IgD-negative memory B cell (primary cell): ENCODE measurements around the gene PRPF40A. TPM values are rescaled to one million over a fixed set of nuclear protein-coding genes. Genes with fewer than 3 reads are reported as not detected.

Source experiments
- H3K27ac Mint-ChIP-seq, 3 donors: one replicate each; pipeline ENCODE4 v1.8.0; 2020 to 2022; ENCODE audit warnings: mild to moderate bottlenecking in 3 of 3, mixed read lengths in 3 of 3, moderate library complexity in 1 of 3
- H3K27me3 Mint-ChIP-seq: one replicate; pipeline ENCODE4 v1.8.0; 2021; ENCODE audit warnings: mixed read lengths
- H3K36me3 Mint-ChIP-seq: one replicate; pipeline ENCODE4 v1.8.0; 2020; ENCODE audit warnings: mild to moderate bottlenecking, mixed read lengths
- H3K4me1 Mint-ChIP-seq, 3 donors: one replicate each; pipeline ENCODE4 v1.8.0; 2020 to 2022; ENCODE audit warnings: mixed read lengths in 3 of 3, mild to moderate bottlenecking in 1 of 3
- H3K4me3 Mint-ChIP-seq, 4 donors: one replicate each; pipeline ENCODE4 v1.8.0; 2020 to 2022; ENCODE audit warnings: mild to moderate bottlenecking in 4 of 4, mixed read lengths in 4 of 4, moderate library complexity in 3 of 4
- H3K9me3 Mint-ChIP-seq, 3 donors: one replicate each; pipeline ENCODE4 v1.8.0; 2020 to 2021; ENCODE audit warnings: mixed read lengths in 3 of 3, mild to moderate bottlenecking in 1 of 3
- polyA plus RNA-seq: library from polyadenylated mRNA; unstranded; fragments of 300-500 nt; fragmentation: Illumina TruSeq; gene quantifications from one replicate; pipeline ENCODE4 v1.2.3, GENCODE V29; 2021

The PRPF40A gene
- polyA plus RNA-seq, 1 donor from 2014 or later = 114 TPM

DNA sequence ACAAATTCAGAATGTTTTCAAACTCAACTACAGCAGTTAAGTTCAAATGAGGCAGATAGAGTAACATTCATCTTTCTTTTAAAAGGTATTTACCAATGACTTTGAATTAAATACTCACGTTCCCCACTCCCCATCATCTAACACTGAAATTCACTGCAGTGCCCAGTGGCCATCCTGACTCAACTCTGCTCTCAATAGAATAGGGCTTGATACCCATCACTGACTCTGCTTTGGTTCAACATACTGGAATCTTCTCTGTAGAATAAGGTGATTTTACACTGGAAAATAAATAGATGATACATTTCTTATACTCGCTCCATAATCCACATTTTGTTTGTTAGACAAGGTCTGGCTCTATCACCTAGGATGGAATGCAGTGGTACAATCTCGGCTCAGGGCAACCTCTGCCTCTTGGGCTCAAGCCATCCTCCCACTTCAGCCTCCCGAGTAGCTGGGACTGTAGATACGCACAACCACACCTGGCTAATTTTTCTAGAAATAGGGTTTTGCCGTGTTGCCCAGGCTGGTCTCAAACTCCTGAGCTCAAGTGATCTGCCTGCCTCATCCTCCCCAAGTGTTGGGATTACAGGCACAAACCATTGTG lies 66.4 kb downstream of the PRPF40A start:
- Mint-ChIP-seq H3K9me3 (no peaks in the 10 kb centered on the region), H3K36me3 (no peaks in the 10 kb centered on the region), H3K27ac (no peak overlapping the region), H3K4me3 (no peak overlapping the region), H3K4me1 (no peaks in the 10 kb centered on the region), H3K27me3 (no peaks in the 10 kb centered on the region)

DNA sequence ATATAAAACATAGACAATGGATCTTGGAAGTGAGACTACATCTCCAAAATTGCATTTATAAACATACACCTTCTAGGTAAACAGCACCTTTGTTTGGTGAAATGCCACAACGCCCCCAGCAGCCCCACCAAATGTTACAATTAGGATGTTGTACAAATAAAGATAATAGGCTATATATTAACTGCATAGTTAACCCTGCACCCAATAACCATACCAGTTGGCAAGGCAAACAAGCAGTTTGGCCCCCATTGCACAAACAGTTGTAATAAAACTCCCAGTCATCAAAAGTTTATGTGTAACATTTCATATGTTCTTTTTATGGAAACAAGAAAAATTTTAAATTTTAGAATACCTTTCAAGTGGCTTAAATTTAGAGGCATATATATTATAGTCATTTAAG lies 67.3 kb downstream of the PRPF40A start:
- no peak overlapping the region for H3K4me3 Mint-ChIP-seq
- H3K4me1 Mint-ChIP-seq = no peaks in the 10 kb centered on the region
- no peaks in the 10 kb centered on the region for H3K9me3 Mint-ChIP-seq
- H3K27me3 Mint-ChIP-seq = no peaks in the 10 kb centered on the region
- no peak overlapping the region for H3K27ac Mint-ChIP-seq
- H3K36me3 Mint-ChIP-seq = no peaks in the 10 kb centered on the region

DNA sequence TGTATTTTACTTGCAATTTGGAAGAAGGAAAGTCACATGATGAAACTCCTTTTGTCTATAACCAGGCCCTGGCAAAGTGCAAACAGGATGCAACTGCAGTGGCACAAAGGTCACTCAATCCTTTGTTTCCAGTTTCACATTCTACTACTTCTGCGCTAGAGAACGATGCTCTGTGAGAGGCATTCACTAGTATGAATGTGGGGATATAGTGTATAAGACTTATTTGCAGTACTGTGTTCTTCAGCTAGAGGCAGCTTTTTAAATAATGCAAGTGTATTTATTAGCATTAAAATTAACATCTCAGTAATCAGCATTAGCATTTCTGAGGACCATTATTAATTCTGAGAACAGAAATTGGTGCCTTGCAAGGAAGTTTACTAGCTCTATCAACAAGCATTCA lies 68.9 kb downstream of the PRPF40A start:
- Mint-ChIP-seq H3K27ac (peak overlapping the region in 1 of 3 donors; percentile 25), H3K4me1 (no peaks in the 10 kb centered on the region), H3K4me3 (no peak overlapping the region), H3K36me3 (no peaks in the 10 kb centered on the region), H3K9me3 (no peaks in the 10 kb centered on the region), H3K27me3 (no peaks in the 10 kb centered on the region)

DNA sequence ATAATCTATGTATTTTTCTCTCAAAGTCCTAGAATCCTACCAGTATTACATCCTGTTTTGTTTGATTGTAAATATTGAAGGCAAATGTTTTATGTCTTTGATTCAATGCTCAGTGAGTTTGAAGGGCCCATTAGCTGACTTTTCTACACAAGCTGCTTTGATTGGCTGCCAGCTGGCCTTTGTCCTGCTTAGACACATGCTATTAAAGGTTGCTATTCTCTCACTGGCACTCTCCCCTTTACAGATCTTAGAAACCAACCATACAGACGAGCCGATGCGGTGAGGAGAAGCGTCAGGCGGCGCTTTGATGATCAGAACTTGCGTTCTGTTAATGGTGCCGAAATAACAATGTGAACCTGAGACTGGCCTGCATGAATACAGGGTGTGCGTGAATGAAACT lies 69.7 kb downstream of the PRPF40A start:
- Mint-ChIP-seq H3K27me3 (no peaks in the 10 kb centered on the region), H3K4me3 (no peak overlapping the region), H3K4me1 (no peaks in the 10 kb centered on the region), H3K9me3 (no peaks in the 10 kb centered on the region), H3K36me3 (no peaks in the 10 kb centered on the region), H3K27ac (peak overlapping the region in 2 of 3 donors; percentile 25 to 33)

DNA sequence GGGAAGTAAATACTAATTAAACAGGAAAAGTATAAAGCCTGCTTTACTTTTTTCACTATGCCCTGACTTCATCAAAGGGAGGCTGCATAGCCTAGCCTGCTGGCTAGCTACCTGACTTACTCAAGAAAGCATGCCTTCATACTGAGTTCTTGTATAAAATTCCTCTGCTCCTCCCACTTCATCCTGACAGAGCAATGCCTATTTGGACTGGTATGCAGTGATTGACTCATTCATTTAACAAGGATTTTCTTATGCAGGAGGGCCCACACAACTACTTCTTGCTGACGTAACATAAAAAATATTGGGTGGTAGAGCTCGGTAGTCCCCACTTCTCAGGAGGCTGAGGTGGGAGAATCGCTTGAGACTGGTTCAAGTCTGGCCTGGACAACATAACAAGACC lies 70.5 kb downstream of the PRPF40A start:
- H3K4me1 Mint-ChIP-seq = no peaks in the 10 kb centered on the region
- no peak overlapping the region for H3K27ac Mint-ChIP-seq
- no peak overlapping the region for H3K4me3 Mint-ChIP-seq
- H3K9me3 Mint-ChIP-seq = no peaks in the 10 kb centered on the region
- no peaks in the 10 kb centered on the region for H3K36me3 Mint-ChIP-seq
- H3K27me3 Mint-ChIP-seq = no peaks in the 10 kb centered on the region

DNA sequence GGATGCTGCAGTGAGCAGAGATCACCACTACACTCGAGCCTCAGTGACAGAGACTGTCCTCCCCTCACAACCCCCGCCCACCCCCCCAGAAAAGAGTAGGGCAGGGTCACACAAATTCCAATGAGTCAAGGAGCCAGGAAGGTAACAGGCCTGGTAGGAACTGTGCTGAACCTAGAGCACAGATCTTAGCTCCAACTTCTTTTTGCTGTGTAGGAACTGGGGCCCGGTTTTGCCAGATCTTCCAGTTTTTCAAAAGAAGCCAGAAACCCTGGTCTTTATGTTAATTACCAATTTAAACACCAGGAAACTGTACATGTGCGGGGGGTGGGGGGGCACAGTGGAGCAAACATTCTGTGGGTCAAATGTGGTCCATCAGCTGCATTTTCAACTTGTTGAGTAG lies 71.0 kb downstream of the PRPF40A start:
- H3K9me3 Mint-ChIP-seq = no peaks in the 10 kb centered on the region
- no peaks in the 10 kb centered on the region for H3K36me3 Mint-ChIP-seq
- no peak overlapping the region for H3K4me3 Mint-ChIP-seq
- H3K4me1 Mint-ChIP-seq = no peaks in the 10 kb centered on the region
- H3K27ac Mint-ChIP-seq = no peak overlapping the region
- H3K27me3 Mint-ChIP-seq = no peaks in the 10 kb centered on the region

DNA sequence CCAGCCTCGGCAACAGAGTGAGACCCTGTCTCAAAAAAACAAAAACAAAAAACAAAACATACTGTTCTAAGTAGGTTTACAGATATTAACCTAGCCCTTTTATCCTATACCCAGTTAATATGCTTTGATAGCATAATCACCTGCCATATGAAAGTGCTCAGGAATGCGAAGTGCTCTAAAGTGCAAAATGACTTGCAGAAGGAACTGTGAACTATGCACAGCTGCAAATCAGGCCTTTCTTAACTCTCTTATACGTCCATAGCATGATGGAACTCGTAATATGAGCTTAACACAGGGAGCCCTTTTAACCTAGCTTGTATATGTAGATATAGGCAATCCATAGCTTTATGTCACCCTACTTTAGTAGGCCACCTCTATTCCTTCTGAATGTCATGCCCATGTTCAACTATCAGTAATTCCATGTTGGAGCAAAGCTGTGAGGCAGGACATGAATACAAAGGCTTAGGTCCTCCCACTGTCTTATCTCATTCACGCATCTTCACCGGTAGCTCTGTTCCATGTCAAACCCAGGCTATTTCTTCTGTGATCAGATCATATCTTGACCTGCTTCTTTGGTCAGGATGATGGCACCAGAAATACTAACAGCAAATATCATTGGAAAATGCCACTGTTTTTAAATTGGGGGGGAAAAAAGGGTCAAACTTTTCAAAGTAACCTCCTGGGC lies 72.9 kb downstream of the PRPF40A start:
- H3K4me1 Mint-ChIP-seq = no peaks in the 10 kb centered on the region
- H3K27me3 Mint-ChIP-seq = no peaks in the 10 kb centered on the region
- no peaks in the 10 kb centered on the region for H3K9me3 Mint-ChIP-seq
- H3K36me3 Mint-ChIP-seq = no peaks in the 10 kb centered on the region
- H3K4me3 Mint-ChIP-seq = no peak overlapping the region
- peak overlapping the region in 1 of 3 donors; percentile 8 for H3K27ac Mint-ChIP-seq

DNA sequence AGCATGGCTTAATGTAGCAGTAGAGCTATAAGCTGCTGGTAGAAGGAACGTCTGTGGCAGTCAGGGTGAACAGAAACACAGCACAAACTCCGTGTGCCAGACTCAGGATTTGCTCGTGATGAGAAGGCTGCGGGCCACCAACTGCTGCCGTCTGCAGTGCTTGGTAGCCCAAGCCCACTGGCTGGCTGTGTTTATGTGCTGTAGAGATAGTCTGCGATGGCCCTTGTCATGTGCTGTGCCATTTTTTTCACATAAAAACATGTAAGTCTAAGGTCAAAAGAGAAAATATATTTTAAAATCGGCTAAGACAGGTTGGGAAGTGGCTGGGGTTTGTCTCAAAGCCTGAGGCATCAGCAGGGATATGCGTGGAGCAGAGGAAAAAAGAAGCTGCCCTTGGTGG lies 78.7 kb downstream of the PRPF40A start:
- Mint-ChIP-seq H3K9me3 (no peaks in the 10 kb centered on the region), H3K36me3 (no peaks in the 10 kb centered on the region), H3K4me1 (peaks cover 0 to 4% (median 3%) of the 10 kb centered on the region in 3 donors), H3K27ac (no peak overlapping the region), H3K4me3 (no peak overlapping the region), H3K27me3 (no peaks in the 10 kb centered on the region)

DNA sequence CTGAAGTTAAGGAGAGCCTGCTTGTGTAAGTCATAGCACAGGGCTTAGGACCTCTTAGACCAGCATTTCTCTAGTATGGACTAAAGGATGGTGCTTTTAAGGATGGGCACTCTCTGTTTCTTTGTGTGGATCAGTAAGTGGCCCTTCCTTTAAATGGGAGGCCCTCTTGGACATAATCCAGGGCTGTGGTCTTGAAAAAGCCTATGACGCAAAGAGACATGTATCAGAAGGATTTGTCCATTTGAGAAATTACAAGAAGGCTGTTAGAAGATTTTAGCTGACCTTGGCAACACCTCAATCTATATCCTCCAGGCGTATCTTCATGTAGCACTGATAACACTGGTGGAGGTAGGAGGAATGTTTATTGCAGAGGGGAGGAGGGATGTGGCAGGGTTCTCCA lies 79.2 kb downstream of the PRPF40A start:
- no peak overlapping the region for H3K27ac Mint-ChIP-seq
- peaks cover 0 to 4% (median 3%) of the 10 kb centered on the region in 3 donors for H3K4me1 Mint-ChIP-seq
- no peak overlapping the region for H3K4me3 Mint-ChIP-seq
- no peaks in the 10 kb centered on the region for H3K27me3 Mint-ChIP-seq
- H3K36me3 Mint-ChIP-seq = no peaks in the 10 kb centered on the region
- no peaks in the 10 kb centered on the region for H3K9me3 Mint-ChIP-seq

DNA sequence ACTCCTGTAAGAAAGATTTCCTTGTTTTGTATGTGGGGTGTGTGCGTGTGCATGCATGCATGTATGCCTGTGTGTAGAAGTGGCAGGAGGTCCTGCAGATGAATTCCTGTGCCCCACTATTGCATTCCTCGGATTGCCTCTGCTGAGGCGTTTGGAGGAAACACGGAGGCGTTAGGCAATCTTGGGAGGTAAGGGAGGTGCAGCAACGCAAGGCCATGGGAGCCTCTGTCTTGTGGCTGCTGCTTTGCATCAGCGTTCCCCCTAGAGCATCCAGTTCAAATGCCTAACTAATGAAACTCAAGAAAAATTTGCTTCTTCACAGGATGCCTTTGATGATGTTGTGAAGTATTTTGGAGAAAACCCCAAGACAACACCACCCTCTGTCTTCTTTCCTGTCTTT lies 80.0 kb downstream of the PRPF40A start:
- H3K27ac Mint-ChIP-seq = no peak overlapping the region
- no peak overlapping the region for H3K4me3 Mint-ChIP-seq

DNA sequence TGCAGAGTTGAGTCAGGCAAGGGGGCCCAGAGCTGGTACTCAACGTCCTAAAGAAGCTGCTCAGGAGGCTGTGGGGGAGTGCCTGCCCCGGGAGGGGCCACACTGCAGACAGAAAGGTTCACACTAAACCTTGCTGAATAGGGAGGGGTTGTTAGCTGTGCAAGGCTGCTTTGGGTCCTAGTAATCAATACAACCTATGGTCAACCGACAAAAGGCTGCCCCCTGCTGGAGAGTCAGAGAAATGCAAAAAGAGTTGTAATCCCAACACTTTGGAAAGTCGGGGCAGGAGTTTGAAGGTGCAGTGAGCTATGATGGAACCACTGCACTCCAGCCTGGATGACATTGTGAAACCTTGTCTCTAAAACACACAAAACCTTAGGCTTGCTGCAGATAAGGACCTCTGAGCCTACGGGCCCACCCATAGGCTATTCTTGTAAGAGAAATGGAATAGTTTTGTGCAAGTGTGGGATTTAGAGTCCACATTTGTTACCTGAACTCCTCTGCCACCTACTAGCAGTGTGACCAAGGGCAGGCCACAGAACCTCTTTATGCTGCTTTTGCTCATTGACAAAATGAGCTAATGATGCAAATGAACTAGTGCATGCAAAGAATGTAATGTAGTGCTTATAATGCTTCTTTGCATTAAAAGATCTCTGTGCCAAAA lies 81.5 kb downstream of the PRPF40A start:
- Mint-ChIP-seq H3K36me3 (no peaks in the 10 kb centered on the region), H3K4me3 (no peak overlapping the region), H3K9me3 (no peaks in the 10 kb centered on the region), H3K4me1 (peaks cover 0 to 4% (median 3%) of the 10 kb centered on the region in 3 donors), H3K27ac (no peak overlapping the region), H3K27me3 (no peaks in the 10 kb centered on the region)

More for the DNA sequence above, 80.0 kb downstream of the PRPF40A start:
- H3K36me3 Mint-ChIP-seq = no peaks in the 10 kb centered on the region
- H3K27me3 Mint-ChIP-seq = no peaks in the 10 kb centered on the region
- H3K4me1 Mint-ChIP-seq = peaks cover 0 to 4% (median 3%) of the 10 kb centered on the region in 3 donors
- no peaks in the 10 kb centered on the region for H3K9me3 Mint-ChIP-seq

DNA sequence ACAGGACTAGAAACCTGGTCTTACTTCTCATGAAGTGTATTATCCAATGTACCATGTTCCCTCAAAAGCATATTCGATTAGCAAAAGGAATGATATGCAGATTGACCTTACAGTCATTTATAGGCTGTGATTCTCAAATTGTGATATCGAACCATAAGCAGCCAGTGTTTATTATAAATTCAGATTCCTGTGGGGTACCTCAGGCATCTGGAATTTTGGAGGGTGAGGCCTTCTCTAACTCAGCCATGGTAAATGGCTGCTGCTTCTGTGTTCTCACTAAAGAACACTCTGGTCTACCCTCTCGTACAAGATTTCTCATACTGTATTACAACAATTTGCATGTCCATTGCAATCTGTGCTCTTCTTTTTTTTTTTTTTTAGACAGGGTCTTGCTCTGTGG lies 84.5 kb downstream of the PRPF40A start:
- Mint-ChIP-seq H3K36me3 (no peaks in the 10 kb centered on the region), H3K4me3 (no peak overlapping the region), H3K27ac (no peak overlapping the region), H3K4me1 (peaks cover 0 to 4% (median 3%) of the 10 kb centered on the region in 3 donors), H3K9me3 (no peaks in the 10 kb centered on the region), H3K27me3 (no peaks in the 10 kb centered on the region)

DNA sequence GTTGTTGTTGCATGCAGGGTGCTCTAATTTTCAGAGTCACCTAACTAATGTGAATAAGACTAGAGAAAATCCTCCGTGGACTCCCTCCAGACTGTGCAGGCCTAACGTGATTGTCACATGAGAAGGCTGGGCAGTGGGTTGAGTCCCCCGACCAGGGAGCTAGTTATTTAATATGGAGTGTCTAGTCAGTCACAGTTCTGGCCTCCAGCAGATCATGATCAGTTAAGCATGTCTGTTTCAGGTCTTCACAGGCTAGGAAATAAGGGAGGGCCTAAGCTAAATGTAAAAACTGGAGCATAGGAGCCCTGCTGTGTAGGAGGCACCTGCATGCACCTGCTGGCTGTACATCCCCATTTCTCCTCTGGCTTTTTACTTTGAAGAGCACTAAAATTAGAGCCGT lies 86.8 kb downstream of the PRPF40A start:
- Mint-ChIP-seq H3K36me3 (no peaks in the 10 kb centered on the region), H3K4me3 (peak overlapping the region in 1 of 4 donors; percentile 41), H3K4me1 (peaks cover 0 to 2% (median under 1%) of the 10 kb centered on the region in 3 donors), H3K27ac (no peak overlapping the region), H3K9me3 (no peaks in the 10 kb centered on the region), H3K27me3 (no peaks in the 10 kb centered on the region)

DNA sequence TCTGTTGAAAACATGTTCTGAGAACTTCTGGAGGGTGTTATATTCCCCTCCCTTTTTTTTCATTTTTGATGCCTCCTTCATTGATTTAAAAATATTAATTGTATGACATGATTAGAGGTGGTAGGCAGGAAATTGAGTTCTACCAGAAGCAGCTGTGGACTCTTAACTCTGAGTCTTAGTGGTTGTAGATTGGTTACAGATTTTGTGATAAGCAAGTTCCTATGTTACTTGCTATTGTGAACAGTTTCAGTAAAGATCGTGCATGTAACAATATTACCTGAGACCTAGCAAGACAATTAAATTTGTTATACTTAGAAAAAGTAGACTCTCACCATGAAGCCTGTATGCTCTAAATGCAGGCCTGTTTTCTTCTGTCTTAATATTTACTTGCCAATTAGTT lies 88.1 kb downstream of the PRPF40A start:
- Mint-ChIP-seq H3K4me1 (no peaks in the 10 kb centered on the region), H3K27me3 (no peaks in the 10 kb centered on the region), H3K9me3 (no peaks in the 10 kb centered on the region), H3K36me3 (no peaks in the 10 kb centered on the region), H3K4me3 (no peak overlapping the region), H3K27ac (no peak overlapping the region)

DNA sequence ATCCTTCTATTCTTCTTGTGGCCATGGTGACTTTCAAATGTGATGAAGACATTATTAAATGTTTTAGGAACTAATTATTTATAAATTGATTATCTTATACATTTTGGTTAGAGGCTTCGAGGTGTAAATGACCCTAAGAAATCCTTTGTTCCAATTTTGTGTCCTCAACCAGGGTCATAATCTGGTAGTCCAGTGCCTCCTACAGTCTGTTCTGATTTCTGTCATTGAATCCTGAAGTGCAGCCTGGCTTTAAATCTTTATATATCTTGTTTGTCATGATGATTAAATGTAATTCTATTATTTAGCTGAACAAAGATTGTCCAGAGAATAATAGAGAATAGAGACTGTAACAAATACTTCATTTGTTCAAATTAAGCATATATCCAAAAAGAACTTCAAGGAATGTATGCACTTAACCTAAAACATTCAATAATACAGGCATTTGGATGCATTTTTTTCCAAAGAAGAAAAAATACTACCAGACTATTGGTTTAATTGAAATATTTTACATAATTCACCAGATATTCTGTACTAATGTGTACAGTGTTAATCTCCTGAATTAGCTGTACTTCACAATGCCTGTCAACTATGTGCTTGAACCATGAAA lies 89.8 kb downstream of the PRPF40A start:
- no peak overlapping the region for H3K27ac Mint-ChIP-seq
- no peak overlapping the region for H3K4me3 Mint-ChIP-seq
- H3K4me1 Mint-ChIP-seq = no peaks in the 10 kb centered on the region
- H3K9me3 Mint-ChIP-seq = no peaks in the 10 kb centered on the region
- no peaks in the 10 kb centered on the region for H3K27me3 Mint-ChIP-seq
- no peaks in the 10 kb centered on the region for H3K36me3 Mint-ChIP-seq
